ENCODE measurements around the gene UXS1.
"Not testable (repeated sequence)": the region's sequence is repeated elsewhere in the genome, so short reads cannot be mapped to it uniquely, and the experiment has no call there.

UXS1 gene

DNA sequence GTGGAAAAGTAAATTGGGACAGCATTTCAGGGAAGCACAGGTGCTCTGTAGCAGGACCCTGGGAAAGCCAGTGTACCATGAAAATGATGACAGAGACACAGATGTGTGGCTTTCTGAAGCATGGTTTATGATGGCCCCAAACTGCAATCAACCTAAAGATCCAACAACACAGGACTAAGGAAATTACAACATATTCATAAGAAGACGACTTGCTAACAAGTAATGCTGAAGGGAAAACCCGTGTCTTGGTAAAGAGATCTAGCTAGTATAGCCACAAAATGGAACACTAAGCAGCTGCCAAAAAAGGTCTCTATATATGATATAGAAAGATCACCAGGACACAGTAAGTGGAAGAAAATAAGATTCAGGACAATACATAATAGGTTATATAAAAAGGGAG is 53.2 kb downstream of the UXS1 start:
- ATAC-seq (replicated peaks) (peak; percentile 72 to 82), DNase-seq (no peak)
- Mint-ChIP-seq H3K4me1 (peaks cover 43 to 64% of the 10 kb centered on the region in 2 donors), H3K4me3 (peak overlapping the region in 1 of 2 donors; percentile 15), H3K27ac (peak overlapping the region; percentile 21), H3K9me3 (peaks cover 0 to 1% of the 10 kb centered on the region in 2 donors), H3K27me3 (no peaks in the 10 kb centered on the region), H3K36me3 (peaks cover 42 to 58% of the 10 kb centered on the region in 2 donors)

DNA sequence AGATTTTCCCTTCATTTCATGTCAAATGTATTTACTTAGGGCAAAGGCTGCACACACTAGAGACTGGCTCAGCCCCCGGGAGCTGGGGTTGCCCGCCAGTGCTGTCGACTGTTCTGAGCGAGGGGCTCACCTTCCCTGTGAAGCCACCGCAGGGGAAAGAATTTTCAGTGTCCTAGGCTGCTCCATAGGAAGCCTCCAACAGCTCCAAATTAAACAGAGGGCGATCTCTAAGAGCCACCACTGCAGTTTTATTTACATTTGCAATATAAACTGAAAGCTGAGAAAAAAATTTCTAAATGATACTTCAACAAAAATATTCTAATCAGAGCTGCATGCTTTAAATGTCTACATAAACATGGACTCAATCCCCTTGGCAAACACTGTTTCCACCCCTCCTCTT is 54.0 kb downstream of the UXS1 start:
- Mint-ChIP-seq H3K4me3 (no peak overlapping the region), H3K9me3 (peaks cover 0 to 1% of the 10 kb centered on the region in 2 donors), H3K27ac (peak overlapping the region; percentile 51), H3K27me3 (no peaks in the 10 kb centered on the region), H3K36me3 (peaks cover 39 to 53% of the 10 kb centered on the region in 2 donors), H3K4me1 (peaks cover 41 to 62% of the 10 kb centered on the region in 2 donors)
- no peak for DNase-seq
- no peak for ATAC-seq (replicated peaks)

DNA sequence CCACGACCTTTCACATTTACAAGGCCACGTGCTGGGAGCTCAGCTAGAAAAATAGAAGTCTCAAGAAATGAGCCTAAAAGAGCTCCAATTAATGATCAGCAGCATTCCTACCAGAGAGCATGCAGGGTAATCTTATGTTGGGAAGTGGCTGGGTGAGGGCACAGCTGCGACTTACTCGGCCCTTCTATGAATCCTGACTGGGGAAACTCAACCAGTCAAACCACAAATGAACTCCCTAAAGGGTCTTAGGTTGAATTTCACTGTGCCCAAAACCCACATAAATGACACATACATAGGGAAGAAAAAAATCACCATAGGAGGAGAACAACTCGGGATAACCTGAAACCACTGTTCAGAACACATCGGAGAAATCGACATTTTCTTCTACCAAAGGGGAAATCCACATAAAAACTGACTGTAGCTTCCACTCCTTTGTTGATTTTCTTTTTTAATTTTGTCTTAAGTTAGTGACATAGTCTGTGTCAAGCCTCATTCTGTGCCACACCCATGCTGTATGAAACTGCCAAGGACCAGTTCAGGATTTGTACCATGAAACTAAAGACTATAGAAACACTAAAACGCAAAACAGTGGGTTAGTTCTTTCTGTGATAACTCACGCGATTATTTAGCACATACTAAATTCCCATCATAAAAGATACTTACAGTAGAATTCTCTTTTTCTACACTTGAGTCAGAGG is 54.7 kb downstream of the UXS1 start:
- DNase-seq = no peak
- peaks cover 34 to 46% of the 10 kb centered on the region in 2 donors for H3K36me3 Mint-ChIP-seq
- H3K27ac Mint-ChIP-seq = peak overlapping the region; percentile 72
- ATAC-seq (replicated peaks) = no peak
- peaks cover 0 to 1% of the 10 kb centered on the region in 2 donors for H3K9me3 Mint-ChIP-seq
- H3K27me3 Mint-ChIP-seq = no peaks in the 10 kb centered on the region
- peak overlapping the region in 1 of 2 donors; percentile 8 for H3K4me3 Mint-ChIP-seq
- peaks cover 36 to 55% of the 10 kb centered on the region in 2 donors for H3K4me1 Mint-ChIP-seq

DNA sequence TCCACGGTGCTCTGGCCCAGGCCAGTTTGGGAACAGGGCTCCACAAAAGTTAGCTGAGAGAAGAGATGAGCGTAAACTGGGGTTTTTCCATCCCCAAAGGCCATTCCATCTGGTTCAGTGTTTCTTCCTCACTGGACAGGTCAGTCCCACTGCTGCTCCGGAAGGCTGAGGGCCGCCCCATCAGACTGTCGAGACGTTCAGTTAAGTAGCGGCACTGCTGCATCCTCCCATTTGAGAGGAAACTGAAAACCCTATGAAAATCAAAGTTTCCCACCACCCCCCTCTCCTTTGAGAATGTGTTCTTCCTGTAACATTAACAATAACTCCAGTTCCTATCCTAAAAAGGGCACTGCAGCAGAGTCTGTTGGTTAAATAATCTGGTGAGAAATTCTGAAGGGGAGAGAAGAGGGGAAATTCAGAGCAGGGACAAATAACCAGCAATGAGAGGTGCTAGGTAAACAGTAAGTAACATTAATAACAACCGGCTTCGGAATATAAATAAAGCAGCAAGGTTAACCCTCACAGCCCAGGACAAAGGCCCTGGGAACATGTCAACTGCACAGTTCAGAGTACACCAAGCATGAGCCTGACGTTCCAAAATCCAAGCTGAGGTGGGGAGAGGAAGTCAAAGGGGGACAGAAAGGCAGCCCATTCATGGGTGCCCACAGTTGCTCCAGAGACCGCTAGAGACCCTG is 55.4 kb downstream of the UXS1 start:
- DNase-seq = no peak
- Mint-ChIP-seq H3K27me3 (no peaks in the 10 kb centered on the region), H3K9me3 (peaks cover 0 to 1% of the 10 kb centered on the region in 2 donors), H3K36me3 (peaks cover 30 to 41% of the 10 kb centered on the region in 2 donors), H3K27ac (peak overlapping the region; percentile 73), H3K4me1 (peaks cover 34 to 51% of the 10 kb centered on the region in 2 donors), H3K4me3 (peak overlapping the region in 1 of 2 donors; percentile 8)
- ATAC-seq (replicated peaks) = no peak

DNA sequence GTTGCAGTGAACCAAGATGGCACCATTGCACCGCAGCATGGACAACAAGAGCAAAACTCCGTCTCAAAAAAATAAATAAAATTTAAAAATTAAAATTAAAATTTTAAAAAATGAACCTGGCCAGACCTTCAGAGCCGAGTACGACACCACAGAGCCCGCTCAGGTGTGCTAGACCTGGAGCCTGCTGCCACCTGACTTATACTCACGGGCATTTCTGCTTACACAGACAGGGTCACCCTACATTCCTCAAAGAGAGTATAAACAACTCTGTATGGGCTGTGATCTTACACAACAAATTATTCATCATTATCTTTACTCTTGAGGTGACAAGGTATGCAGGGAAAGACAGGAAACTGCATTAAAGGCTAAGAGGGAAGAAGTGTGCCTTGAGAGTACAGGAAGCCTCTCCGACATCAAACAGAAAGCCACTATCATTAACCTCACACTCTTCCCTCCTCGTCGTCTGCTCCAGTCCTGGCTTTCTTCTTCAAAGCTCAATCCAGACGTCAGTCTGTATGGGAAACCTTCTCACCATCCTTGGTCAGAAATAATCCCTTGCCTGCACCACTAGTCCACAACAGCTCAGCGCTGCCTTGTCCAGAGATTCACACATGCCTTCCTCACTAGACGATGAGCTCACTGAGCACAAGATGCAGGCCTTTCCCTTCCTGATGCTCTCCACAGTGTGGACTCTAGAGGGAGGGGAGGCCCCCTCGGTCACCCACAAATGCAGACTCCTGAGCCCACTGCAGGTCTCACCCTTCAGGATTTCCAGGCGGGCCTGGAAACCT is 56.2 kb downstream of the UXS1 start:
- Mint-ChIP-seq H3K36me3 (peaks cover 25 to 34% of the 10 kb centered on the region in 2 donors), H3K9me3 (peaks cover 0 to 1% of the 10 kb centered on the region in 2 donors), H3K27ac (peak overlapping the region; percentile 73), H3K4me1 (peaks cover 32 to 46% of the 10 kb centered on the region in 2 donors), H3K27me3 (no peaks in the 10 kb centered on the region), H3K4me3 (no peak overlapping the region)
- ATAC-seq (replicated peaks) (no peak), DNase-seq (no peak)

DNA sequence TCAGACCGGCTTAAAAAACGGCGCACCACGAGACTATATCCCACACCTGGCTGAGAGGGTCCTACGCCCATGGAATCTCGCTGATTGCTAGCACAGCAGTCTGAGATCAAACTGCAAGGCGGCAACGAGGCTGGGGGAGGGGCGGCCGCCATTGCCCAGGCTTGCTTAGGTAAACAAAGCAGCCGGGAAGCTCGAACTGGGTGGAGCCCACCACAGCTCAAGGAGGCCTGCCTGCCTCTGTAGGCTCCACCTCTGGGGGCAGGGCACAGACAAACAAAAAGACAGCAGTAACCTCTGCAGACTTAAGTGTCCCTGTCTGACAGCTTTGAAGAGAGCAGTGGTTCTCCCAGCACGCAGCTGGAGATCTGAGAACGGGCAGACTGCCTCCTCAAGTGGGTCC is 62.9 kb downstream of the UXS1 start:
- not testable (repeated sequence) for DNase-seq; H3K4me3 Mint-ChIP-seq; ATAC-seq (replicated peaks); H3K27me3 Mint-ChIP-seq; H3K27ac Mint-ChIP-seq; H3K9me3 Mint-ChIP-seq
- Mint-ChIP-seq H3K36me3 (peaks cover 21 to 30% of the 10 kb centered on the region in 2 donors), H3K4me1 (peaks cover 7 to 12% of the 10 kb centered on the region in 2 donors)

DNA sequence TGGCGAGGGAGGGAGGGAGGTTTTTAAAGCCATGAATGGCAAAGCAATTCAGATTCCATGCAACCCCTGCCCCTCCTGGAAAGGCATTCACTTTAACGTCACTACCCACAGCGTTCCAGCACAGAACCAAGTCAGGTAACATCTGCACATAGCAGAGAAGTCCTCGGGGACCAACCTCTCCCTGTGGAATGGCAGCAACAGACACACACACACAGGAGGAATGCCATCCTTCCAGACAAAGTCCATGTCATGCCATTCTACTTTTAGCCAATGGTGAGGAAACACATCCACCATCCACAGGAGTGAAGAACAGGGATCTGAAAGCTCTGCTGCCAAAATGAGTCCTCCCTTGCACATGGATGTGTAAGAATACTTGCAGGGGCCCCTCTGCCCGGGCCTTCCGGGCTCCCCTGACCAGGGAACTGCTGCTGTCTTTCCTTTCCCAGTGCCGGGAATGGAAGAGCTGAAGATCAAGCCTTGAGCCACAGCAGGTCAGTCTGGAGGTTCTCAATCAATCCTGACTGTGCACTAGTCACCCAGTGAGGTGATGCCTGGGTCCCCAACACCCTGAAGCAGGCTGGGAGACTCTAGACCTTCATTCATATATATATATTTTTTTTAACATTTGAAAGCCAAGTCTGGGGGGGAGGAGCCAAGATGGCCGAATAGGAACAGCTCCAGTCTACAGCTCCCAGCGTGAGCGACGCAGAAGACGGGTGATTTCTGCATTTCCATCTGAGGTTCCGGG is 63.7 kb downstream of the UXS1 start:
- no peak for DNase-seq
- H3K27ac Mint-ChIP-seq = no peak overlapping the region
- no peak for ATAC-seq (replicated peaks)
- no peaks in the 10 kb centered on the region for H3K27me3 Mint-ChIP-seq
- peaks cover 24 to 35% of the 10 kb centered on the region in 2 donors for H3K36me3 Mint-ChIP-seq
- peaks cover 7 to 14% of the 10 kb centered on the region in 2 donors for H3K4me1 Mint-ChIP-seq
- H3K9me3 Mint-ChIP-seq = no peaks in the 10 kb centered on the region
- no peak overlapping the region for H3K4me3 Mint-ChIP-seq

DNA sequence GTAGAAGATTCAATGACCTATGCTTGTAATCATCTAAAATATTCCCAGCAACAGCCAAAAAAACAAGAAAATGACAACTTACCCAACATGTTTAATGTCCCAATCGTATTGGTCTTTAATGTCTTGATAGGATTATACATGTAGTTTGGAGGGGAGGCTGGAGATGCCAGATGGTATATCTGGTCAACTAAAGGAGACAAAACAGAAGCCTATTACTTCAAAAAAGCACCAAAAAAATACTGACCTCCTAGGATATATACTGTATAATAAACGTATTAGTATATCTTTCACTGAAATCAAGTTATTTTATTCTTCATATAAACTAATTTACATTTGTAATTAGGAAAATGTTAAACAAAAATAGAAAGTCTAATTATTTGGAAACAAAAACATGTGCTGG is 64.5 kb downstream of the UXS1 start:
- Mint-ChIP-seq H3K36me3 (peaks cover 30 to 41% of the 10 kb centered on the region in 2 donors), H3K9me3 (no peaks in the 10 kb centered on the region), H3K4me3 (no peak overlapping the region), H3K27ac (no peak overlapping the region), H3K4me1 (peaks cover 7 to 14% of the 10 kb centered on the region in 2 donors), H3K27me3 (no peaks in the 10 kb centered on the region)
- DNase-seq (no peak), ATAC-seq (replicated peaks) (no peak)

DNA sequence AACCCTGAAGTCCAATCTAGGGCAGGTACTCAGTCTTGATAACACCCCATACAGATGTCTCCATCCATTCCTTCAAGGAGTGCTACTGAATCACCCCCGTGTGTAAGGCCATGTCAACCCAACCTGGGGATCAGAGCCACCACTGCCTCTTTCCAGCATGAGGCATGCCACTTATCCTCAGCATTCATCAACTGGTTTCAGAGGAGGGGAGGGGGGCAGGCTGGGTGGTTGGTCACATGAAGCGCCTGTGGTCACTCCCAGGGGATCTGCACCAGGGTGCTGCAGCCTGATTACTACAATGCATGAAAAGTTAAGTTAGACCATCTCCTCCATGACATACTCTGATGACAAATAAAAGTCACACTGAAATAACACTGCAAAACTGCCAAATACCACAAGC is 65.0 kb downstream of the UXS1 start:
- H3K9me3 Mint-ChIP-seq = no peaks in the 10 kb centered on the region
- no peak for ATAC-seq (replicated peaks)
- H3K27ac Mint-ChIP-seq = no peak overlapping the region
- DNase-seq = no peak
- H3K27me3 Mint-ChIP-seq = no peaks in the 10 kb centered on the region
- H3K36me3 Mint-ChIP-seq = peaks cover 30 to 41% of the 10 kb centered on the region in 2 donors
- H3K4me1 Mint-ChIP-seq = peaks cover 7 to 14% of the 10 kb centered on the region in 2 donors
- no peak overlapping the region for H3K4me3 Mint-ChIP-seq

DNA sequence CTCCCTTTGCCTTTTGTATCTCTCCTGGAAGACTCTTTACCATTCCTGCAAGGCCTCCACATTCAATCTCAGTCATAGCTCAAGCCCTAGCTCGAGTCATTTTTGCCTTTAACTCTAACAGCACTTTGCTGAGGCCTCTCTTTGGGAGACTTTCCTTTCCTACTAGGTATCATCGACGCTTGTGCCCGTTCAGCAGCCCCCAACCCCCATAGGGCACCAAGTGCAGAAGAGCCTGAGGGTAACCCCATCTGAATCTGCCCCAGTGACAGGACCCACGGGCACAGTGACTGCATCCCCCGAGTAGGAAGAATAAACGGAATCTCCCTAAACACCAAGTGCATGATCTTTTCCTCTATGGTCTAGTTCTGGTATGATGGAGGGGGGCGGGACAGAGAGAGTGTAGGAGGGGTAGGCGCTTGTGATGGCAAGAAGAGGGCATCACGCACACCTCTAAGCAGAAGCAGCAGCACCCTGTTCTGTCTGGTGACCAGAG is 66.3 kb downstream of the UXS1 start:
- H3K27me3 Mint-ChIP-seq = no peaks in the 10 kb centered on the region
- peak overlapping the region; percentile 47 for H3K27ac Mint-ChIP-seq
- no peak for DNase-seq
- peaks cover 7 to 14% of the 10 kb centered on the region in 2 donors for H3K4me1 Mint-ChIP-seq
- ATAC-seq (replicated peaks) = no peak
- H3K9me3 Mint-ChIP-seq = no peaks in the 10 kb centered on the region
- no peak overlapping the region for H3K4me3 Mint-ChIP-seq
- peaks cover 30 to 44% of the 10 kb centered on the region in 2 donors for H3K36me3 Mint-ChIP-seq

DNA sequence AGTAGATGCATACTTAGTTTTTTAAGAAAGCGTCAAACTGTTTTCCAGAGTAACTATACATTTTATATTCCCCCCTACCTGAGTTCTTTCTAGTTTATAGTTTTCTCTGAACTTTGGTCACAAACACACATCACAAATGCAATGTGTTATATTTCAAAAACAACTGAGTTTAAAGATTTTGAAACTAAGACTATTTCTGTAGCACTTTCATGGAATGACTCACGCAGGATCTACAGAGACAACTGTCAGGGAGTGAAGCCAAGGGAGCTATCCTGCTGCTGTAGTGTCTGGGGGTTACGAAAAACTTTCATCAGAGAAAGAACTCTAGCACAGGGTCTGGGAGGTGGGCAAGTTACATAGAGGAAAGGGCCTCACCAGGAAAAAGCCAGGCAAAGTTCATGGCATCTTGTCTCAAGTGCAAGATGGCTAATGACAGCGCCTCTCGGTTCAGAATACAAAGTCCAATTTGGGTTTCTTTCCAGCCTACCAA is 66.8 kb downstream of the UXS1 start:
- Mint-ChIP-seq H3K36me3 (peaks cover 30 to 44% of the 10 kb centered on the region in 2 donors), H3K4me3 (no peak overlapping the region)

DNA sequence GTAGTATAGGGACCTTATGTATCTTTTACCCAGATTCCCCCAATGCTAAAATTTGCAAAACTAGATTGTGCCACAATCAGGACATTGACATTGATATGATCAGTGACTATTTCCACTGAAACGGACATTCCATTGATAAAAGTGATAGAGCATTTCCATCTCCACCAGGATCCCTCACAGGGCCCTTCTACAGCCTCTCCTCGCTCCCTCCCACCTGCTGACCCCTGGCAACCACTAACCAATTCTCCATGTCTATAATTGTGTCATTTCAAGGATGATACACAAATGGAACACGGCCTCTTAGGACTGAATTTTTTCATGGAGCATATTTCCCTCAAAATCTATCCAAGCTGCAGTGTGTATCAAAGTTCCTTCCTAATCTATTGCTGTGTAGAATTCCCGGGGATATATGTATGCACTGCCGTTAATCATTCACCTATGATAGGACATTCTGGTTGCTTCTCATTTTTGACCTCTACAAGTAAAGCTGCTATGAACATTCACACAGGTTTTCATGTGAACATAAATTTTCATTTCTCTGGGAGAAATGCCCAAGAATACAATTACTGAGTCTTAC is 67.3 kb downstream of the UXS1 start:
- Mint-ChIP-seq H3K27me3 (no peaks in the 10 kb centered on the region), H3K27ac (no peak overlapping the region), H3K4me1 (peaks cover 7 to 14% of the 10 kb centered on the region in 2 donors), H3K36me3 (peaks cover 34 to 44% of the 10 kb centered on the region in 2 donors), H3K4me3 (no peak overlapping the region), H3K9me3 (no peaks in the 10 kb centered on the region)
- DNase-seq (no peak), ATAC-seq (replicated peaks) (no peak)

More for the DNA sequence above, 66.8 kb downstream of the UXS1 start:
- Mint-ChIP-seq H3K27ac (no peak overlapping the region), H3K27me3 (no peaks in the 10 kb centered on the region), H3K4me1 (peaks cover 7 to 14% of the 10 kb centered on the region in 2 donors), H3K9me3 (no peaks in the 10 kb centered on the region)
- no peak for DNase-seq
- no peak for ATAC-seq (replicated peaks)

DNA sequence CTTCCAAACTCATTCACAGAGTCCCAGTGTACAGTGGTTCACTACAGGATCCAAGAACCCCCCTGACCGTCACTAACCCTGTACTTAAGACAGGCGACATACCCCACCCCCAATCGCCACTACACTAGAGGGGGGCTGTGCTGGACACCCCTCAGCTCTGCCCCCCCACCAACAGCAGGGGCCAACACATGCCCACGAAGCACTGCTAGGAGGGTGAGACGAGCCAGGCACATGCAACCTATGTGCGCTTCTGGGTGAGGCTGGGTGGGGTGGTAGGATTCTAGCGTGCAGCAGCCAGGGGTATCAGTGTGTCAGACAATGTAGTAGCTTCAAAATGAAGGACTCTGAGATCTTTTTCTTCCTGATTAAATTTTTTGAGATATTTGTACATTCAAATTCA is 67.8 kb downstream of the UXS1 start:
- peaks cover 34 to 44% of the 10 kb centered on the region in 2 donors for H3K36me3 Mint-ChIP-seq

More for the DNA sequence above, 67.8 kb downstream of the UXS1 start:
- Mint-ChIP-seq H3K4me3 (no peak overlapping the region), H3K9me3 (no peaks in the 10 kb centered on the region), H3K27me3 (no peaks in the 10 kb centered on the region), H3K4me1 (peaks cover 7 to 14% of the 10 kb centered on the region in 2 donors), H3K27ac (peak overlapping the region; percentile 10)
- ATAC-seq (replicated peaks) (no peak), DNase-seq (no peak)

Data from stimulated activated naive B cell treated with anti-CD40 and anti-IgM and Interleukin-4, amounts not matched to agents 10 μg/mL and 1 μg/mL and 100 μg/mL, for 72 hours (primary cell).